Measurements from ENCODE around the gene FOXL2NB.

FOXL2NB gene

DNA sequence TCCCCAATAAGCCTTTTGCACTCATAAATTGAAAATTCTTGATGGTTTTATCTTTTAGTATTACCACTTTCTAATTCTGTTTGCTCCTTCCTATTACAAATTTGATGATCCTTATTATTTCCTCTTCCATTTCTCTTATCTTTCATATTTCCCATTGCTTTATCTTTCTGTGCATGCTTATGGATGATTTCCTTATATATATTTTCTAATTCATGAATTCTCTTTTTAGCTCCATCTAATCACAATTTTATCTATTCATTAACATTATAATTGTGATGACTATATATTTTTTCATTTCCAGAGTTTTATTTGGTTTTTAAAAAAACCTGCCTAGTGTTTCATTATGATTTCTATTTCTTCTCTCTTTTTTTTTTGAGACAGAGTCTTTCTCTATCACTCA lies 17.9 kb downstream of the FOXL2NB start:
- H3K27me3 ChIP-seq (ENCODE audit: insufficient read depth, low read length, poor library complexity, severe bottlenecking): no peaks in the 10 kb centered on the region
- no peaks in the 10 kb centered on the region for H3K36me3 ChIP-seq (ENCODE audit: insufficient read depth, low read length)

GRCh38 chr3:138971766-138972320 lies 24.8 kb downstream of the FOXL2NB start:
- no peaks in the 10 kb centered on the region for H3K36me3 ChIP-seq (ENCODE audit: insufficient read depth, low read length)
- peaks cover 10% of the 10 kb centered on the region for H3K4me1 ChIP-seq (ENCODE audit: insufficient read depth, low read length, poor library complexity, severe bottlenecking)
- no peak for TF ChIP-seq CTCF (conservative IDR thresholded peaks at IDR 0.05; ENCODE audit: low read length)
- TF ChIP-seq EZH2phosphoT487 (IDR thresholded peaks at IDR 0.05; ENCODE audit: borderline replicate concordance): no peak
- H3K9ac ChIP-seq (ENCODE audit: low read depth, low read length, poor library complexity, severe bottlenecking): no peak overlapping the region
- H3K4me3 ChIP-seq (ENCODE audit: low read length, poor library complexity, severe bottlenecking): no peak overlapping the region
- no peaks in the 10 kb centered on the region for H3F3A ChIP-seq (ENCODE audit: low read depth)
- no peaks in the 10 kb centered on the region for H4K20me1 ChIP-seq (ENCODE audit: insufficient read depth, low read length, poor library complexity, severe bottlenecking)
- H3K27me3 ChIP-seq (ENCODE audit: insufficient read depth, low read length, poor library complexity, severe bottlenecking): no peaks in the 10 kb centered on the region
- no peaks in the 10 kb centered on the region for H3K9me2 ChIP-seq (replicated peaks; ENCODE audit: low read depth, low read length)
- no peaks in the 10 kb centered on the region for H3K79me2 ChIP-seq (ENCODE audit: insufficient read depth, low read length)
- no peak overlapping the region for H3K4me2 ChIP-seq (ENCODE audit: low read depth, low read length, poor library complexity, severe bottlenecking)
- no peak overlapping the region for H2AFZ ChIP-seq (ENCODE audit: low read length)
- H3K9me3 ChIP-seq (ENCODE audit: insufficient read depth, low read depth, low read length): no peaks in the 10 kb centered on the region

More for the DNA sequence above, 17.9 kb downstream of the FOXL2NB start:
- Histone ChIP-seq H3K9me2 (replicated peaks; ENCODE audit: low read depth, low read length) (no peaks in the 10 kb centered on the region), H3K9ac (ENCODE audit: low read depth, low read length, poor library complexity, severe bottlenecking) (no peak overlapping the region), H3K79me2 (ENCODE audit: insufficient read depth, low read length) (no peaks in the 10 kb centered on the region), H3K4me2 (ENCODE audit: low read depth, low read length, poor library complexity, severe bottlenecking) (no peak overlapping the region), H2AFZ (ENCODE audit: low read length) (no peak overlapping the region), H3K9me3 (ENCODE audit: insufficient read depth, low read depth, low read length) (peaks cover 7% of the 10 kb centered on the region; the same call in 1 of the 2 replicates), H3K4me3 (ENCODE audit: low read length, poor library complexity, severe bottlenecking) (no peak overlapping the region), H4K20me1 (ENCODE audit: insufficient read depth, low read length, poor library complexity, severe bottlenecking) (no peaks in the 10 kb centered on the region), H3K4me1 (ENCODE audit: insufficient read depth, low read length, poor library complexity, severe bottlenecking) (no peaks in the 10 kb centered on the region), H3F3A (ENCODE audit: low read depth) (no peaks in the 10 kb centered on the region)
- TF ChIP-seq EZH2phosphoT487 (IDR thresholded peaks at IDR 0.05; ENCODE audit: borderline replicate concordance) (no peak), CTCF (conservative IDR thresholded peaks at IDR 0.05; ENCODE audit: low read length) (no peak)

GRCh38 chr3:138972941-138973340 lies 25.9 kb downstream of the FOXL2NB start:
- Histone ChIP-seq H3K9me3 (ENCODE audit: insufficient read depth, low read depth, low read length) (no peaks in the 10 kb centered on the region), H2AFZ (ENCODE audit: low read length) (no peak overlapping the region), H3K4me2 (ENCODE audit: low read depth, low read length, poor library complexity, severe bottlenecking) (no peak overlapping the region), H3K9ac (ENCODE audit: low read depth, low read length, poor library complexity, severe bottlenecking) (no peak overlapping the region), H3K9me2 (replicated peaks; ENCODE audit: low read depth, low read length) (no peaks in the 10 kb centered on the region), H3K4me3 (ENCODE audit: low read length, poor library complexity, severe bottlenecking) (no peak overlapping the region), H3K27me3 (ENCODE audit: insufficient read depth, low read length, poor library complexity, severe bottlenecking) (no peaks in the 10 kb centered on the region), H4K20me1 (ENCODE audit: insufficient read depth, low read length, poor library complexity, severe bottlenecking) (no peaks in the 10 kb centered on the region), H3K4me1 (ENCODE audit: insufficient read depth, low read length, poor library complexity, severe bottlenecking) (peaks cover 10% of the 10 kb centered on the region), H3F3A (ENCODE audit: low read depth) (no peaks in the 10 kb centered on the region), H3K79me2 (ENCODE audit: insufficient read depth, low read length) (no peaks in the 10 kb centered on the region), H3K36me3 (ENCODE audit: insufficient read depth, low read length) (no peaks in the 10 kb centered on the region)
- TF ChIP-seq CTCF (conservative IDR thresholded peaks at IDR 0.05; ENCODE audit: low read length) (no peak), EZH2phosphoT487 (IDR thresholded peaks at IDR 0.05; ENCODE audit: borderline replicate concordance) (no peak)

Data from Loucy (cell line).